Measurements from ENCODE around the gene FAM72C. TPM values are rescaled to one million over a fixed set of nuclear protein-coding genes. Genes with fewer than 3 reads are reported as not detected.

FAM72C gene
- total RNA-seq: 0.36 and 1.5 TPM in 2 replicates

GRCh38 chr1:143971924-143972700 is at the start of gene FAM72C:
TSS of gene FAM72C (minus strand) at chr1:143971986. CDS start at chr1:143971141, 845 bp downstream.

Data from cardiac atrium fibroblast (primary cell).